ENCODE results near the gene VSTM2L.
A peak's percentile ranks its signal among the peaks of the same experiment; 100 is the strongest.
"Not testable (repeated sequence)": the region's sequence is repeated elsewhere in the genome, so short reads cannot be mapped to it uniquely, and the experiment has no call there.

Gene VSTM2L

DNA sequence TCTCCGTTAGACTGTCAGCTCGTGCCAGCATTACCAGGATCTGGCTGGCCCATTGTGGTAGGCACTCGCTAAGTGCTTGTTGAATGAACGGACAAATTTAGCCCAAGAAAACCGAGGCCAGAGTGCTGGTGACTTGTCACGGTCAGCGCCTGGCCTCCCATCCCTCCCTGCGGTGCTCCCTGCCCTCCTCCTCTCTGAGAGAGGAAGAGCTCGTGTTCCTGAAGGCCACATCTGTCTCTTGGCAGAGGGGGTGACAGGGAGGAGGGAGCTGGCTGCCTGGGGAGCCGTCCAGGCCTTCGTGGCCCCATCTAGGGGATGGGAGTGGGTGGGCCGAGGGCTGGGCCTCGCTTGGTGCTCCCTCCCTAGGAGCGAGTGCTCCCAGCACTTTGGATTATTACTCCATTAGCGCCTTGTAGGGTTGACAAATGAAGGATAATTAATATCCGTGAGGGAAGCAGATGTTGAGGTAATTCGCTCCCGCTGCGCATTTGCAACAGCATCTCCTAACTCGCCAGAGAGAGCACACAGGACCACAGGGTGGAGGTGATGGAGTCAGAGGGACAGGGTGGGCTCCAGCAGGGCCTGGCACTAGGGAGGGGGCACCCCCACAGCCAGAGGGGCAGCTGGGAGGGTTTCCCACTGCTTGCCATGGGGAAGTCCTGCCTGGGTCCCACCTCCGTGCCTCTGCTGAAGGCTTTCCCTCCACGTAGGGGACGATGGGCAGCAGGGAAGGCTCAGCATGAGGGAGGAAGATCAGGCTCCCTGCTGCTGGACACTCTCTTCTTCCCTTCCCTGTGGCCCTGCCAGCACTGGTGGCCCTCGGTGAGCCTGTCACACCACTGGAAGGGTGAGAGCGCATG, 37.0 kb downstream of the VSTM2L start:
- DNase-seq: no peak

GRCh38 chr20:37940858-37941257, 37.9 kb downstream of the VSTM2L start:
- DNase-seq: no peak

- DNase-seq: peak; percentile 23
These were observed 38.4 kb downstream of the VSTM2L start for GRCh38 chr20:37941332-37941731.

DNA sequence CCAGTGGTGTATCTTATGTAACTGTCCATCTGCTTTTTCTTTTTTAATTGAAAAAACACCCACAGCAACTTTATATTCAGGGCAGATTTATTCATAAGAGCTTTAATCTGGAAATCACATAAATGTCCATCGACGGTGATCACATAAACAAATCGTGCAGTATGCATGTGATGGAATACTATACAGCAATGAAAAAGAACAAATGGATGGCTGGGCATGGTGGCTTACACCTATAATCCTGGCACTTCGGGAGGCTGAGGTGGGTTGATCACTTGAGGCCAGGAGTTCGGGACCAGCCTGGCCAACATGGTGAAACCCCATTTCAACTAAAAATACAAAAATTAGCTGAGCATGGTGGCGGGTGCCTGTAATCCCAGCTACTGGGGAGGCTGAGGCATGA, 39.1 kb downstream of the VSTM2L start:
- DNase-seq: no peak

DNA sequence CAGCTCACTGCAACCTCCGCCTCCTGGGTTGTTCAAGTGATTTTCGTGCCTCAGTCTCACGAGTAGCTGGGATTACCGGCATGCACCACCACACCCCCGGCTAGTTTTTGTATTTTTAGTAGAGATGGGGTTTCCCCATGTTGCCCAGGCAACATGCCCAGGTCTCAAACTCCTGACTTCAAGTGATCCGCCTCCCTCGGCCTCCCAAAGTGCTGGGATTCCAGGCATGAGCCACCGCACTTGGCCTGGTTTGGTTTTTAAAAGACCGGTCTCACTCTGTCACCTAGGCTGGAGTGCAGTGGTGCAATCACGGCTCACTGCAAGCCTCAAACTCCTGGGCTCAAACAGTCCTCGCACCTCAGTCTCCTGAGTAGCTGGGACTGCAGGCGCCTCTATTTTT, 40.1 kb downstream of the VSTM2L start:
- no peak for DNase-seq

GRCh38 chr20:37943501-37944455, 40.9 kb downstream of the VSTM2L start:
- no peak for DNase-seq

GRCh38 chr20:37944456-37944981, 41.6 kb downstream of the VSTM2L start:
- DNase-seq: no peak

GRCh38 chr20:37945091-37945547, 42.2 kb downstream of the VSTM2L start:
- DNase-seq: no peak

GRCh38 chr20:37946946-37947345, 44.0 kb downstream of the VSTM2L start:
- DNase-seq: no peak

- DNase-seq: no peak
These were observed 45.0 kb downstream of the VSTM2L start for GRCh38 chr20:37947943-37948342.

DNA sequence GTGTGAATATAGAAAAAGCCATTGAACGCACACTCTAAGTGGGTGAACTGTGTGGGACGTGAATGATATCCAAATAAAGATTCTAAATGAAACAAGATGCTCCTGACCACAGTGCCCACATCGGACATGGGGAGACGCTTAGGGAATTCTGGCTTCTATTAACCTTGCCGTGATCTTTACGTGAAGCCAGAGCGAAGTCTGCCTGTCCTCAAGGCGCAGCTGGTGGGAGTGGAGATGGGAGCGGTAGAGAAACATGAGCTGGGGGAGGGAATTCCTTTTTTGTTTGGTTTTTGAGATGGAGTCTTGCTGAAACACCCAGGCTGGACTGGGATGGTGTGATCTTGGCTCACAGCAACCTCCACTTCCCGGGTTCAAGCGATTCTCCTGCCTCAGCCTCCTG, 46.0 kb downstream of the VSTM2L start:
- DNase-seq: no peak

DNA sequence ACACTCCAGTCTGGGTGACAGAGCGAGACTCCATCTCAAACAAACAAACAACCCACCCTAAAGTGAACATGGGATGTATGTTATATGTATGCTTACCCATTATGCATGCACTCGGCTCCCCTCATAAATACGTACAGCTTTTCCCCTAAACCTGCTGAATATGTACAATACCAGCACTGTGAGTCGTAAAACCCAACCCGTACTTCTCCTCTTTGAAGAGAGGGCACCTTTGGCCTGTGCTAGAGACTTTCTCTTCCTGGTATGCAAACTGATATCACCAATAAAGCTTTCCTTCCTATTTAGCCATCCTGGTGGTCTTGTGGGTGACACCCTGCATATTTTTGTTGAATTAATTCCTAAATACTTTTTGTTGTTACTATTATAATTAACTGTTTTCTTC, 51.3 kb downstream of the VSTM2L start:
- no peak for DNase-seq

DNA sequence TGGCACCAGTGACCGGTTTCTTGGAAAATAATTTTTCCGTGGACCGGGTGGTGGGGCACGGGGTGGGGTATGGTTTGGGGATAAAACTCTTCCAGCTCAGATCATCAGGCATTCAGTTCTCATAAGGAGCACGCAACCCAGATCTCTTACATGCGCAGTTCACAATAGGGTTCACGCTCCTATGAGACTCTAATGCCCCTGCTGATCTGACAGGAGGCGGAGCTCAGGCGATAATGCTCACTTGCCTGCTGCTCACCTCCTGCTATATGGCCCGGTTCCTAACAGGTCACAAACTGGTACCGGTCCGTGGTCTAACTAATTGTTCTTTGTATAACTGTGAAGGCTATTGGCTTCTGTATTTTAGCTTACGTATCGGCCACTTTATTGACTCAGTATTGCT, 51.7 kb downstream of the VSTM2L start:
- DNase-seq: no peak

DNA sequence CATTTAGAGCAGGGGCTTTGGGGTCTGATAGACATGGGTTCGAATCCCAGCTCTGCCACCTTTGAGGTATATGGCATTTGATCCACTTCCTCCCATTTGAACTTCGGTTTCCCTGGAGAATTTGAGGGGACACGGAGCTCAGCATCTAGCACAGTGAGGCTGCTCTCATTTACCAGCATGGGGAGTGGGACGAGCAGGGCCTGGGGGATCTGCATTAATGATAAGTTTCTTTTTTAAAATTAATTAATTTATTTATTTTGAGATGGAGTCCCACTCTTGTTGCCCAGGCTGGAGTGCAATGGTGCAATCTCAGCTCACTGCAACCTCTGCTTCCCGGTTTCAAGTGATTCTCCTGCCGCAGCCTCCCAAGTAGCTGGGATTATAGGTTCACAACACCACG, 52.6 kb downstream of the VSTM2L start:
- no peak for DNase-seq

DNA sequence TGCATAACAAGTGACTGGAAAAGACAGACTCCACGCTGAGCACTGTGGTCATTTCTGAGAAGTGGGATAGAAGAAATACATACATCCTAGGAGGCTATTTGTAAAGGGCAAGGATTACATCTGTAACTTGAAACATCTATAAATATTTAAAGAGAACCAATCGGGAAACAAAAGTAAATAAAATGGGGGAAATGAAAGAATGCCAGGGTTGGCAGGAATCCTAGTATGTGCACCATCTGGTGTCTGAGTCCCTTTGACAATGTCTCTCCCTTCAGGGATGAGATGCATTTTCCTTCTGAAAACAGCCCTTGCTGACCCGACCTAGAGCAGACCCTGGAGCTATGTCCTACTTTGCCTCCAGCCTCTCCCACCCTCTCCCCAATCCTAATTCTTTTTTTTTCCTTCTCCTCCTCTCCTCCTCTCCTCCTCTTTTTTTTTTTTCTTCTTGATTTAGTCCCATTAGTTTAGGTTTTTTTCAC, 53.2 kb downstream of the VSTM2L start:
- no peak for DNase-seq

- no peak for DNase-seq
These were observed 56.1 kb downstream of the VSTM2L start for GRCh38 chr20:37958856-37959520.

DNA sequence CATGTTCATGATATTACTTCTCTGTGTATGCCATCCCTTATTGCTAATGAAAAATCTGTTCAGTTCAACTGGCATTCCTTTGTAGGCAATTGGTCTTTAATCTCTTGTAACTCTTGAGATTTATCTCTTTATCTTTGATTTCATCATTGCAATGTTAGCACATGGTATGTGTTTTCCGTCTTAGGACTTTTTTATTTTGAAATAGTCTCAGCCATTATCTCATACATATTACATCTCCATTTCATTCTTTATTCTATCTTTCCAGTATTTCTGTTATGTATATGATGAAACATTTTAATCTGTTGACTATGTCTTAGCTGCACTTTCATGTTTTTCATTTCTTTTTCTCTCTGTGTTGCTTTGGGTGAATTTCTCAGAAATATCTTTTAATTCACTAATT, 58.1 kb downstream of the VSTM2L start:
- DNase-seq: peak; percentile 22

- DNase-seq: not testable (repeated sequence)
These were observed 60.6 kb downstream of the VSTM2L start for GRCh38 chr20:37963483-37963882.

GRCh38 chr20:37968841-37969401, 66.0 kb downstream of the VSTM2L start:
- no peak for DNase-seq

DNA sequence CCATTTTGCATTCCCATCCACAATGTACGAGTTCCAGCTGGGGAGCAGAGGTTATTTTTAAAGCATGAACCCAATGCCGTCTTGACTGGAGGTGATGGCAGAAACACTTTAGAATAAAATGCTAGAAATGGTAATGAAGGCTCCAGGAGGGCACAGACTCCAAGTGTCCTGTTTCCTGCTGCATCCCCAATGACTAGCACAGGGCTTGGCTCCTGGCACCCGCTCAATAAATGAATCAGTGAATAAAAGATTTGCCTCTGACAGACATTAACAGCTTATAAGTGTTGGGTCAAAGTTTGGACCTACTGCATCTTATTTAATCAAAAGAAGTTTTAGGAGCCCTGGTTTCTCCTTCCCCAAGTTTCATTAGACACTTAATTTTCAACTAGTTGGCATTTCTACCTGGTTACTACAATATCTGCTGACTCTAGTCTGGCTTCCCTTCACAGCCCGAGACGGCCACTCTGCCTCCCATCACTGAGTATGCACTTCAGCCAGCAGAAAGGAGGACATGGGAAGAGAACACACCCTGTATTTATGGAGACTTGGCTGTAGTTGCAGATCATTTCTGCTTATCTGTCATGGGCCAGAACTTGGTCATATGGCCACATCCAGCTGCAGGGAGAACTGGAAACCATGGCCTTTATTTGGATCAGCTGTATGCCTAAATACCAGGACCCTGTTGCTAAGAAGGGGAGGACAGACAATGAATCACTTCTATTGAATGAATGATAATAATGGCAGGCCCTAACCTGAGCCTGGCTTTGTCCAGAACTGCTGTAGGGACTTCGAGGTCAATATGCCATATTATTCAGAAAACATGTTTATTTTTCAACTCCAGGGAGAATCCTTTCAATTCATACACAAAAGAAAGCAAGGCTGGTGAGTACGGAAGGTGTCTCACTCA, 67.3 kb downstream of the VSTM2L start:
- DNase-seq: no peak

DNA sequence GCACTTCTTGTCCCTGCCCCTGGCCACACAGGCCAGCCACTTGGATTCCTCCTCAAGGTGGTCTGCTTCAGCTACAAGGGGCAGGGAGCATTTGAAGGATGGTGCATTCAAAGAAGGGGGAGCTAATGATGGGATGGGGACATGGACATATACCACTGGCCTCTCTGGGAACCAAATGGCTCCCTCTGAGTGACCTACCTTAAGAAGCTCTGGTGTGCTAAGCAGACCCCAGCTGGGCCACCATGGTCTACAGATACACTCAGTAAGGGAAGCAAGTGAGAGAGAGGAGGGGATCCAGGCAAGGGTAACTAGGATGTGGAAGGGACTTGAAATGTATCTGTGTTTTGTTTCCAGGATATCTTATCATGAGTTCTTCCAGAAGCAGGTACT, 67.9 kb downstream of the VSTM2L start:
- no peak for DNase-seq

Data from hematopoietic multipotent progenitor cell treated with erythropoietin and hydrocortisone succinate and interleukin-3 and kit ligand, for 4 days (in vitro differentiated cells).